Loucy (cell line): ENCODE data around the gene BIN1.
"Not testable (repeated sequence)": the region's sequence is repeated elsewhere in the genome, so short reads cannot be mapped to it uniquely, and the experiment has no call there.

Experiments
- CTCF ChIP-seq: fragments of 200-600 bp; sonication (generic); conservative IDR thresholded peaks from 2 replicates; pipeline ENCODE4 v1.5.1; 2014; ENCODE audit warnings: mild to moderate bottlenecking, antibody characterized with exemption, low read length
- EZH2phosphoT487 ChIP-seq: fragments of 200-600 bp; IDR thresholded peaks from 2 replicates; pipeline ENCODE4 v1.6.1; 2018; ENCODE audit warnings: antibody characterized with exemption, mild to moderate bottlenecking, moderate library complexity, borderline replicate concordance

- TF ChIP-seq CTCF, EZH2phosphoT487: not testable (repeated sequence)
Measured at GRCh38 chr2:127028745-127029144, 78.2 kb downstream of the BIN1 start.
